LHCN-M2 (cell line): ENCODE data around the gene FANK1. TPM values are rescaled to one million over a fixed set of nuclear protein-coding genes. Genes with fewer than 3 reads are reported as not detected.
"Not testable (repeated sequence)": the region's sequence is repeated elsewhere in the genome, so short reads cannot be mapped to it uniquely, and the experiment has no call there.

Experiments used
- DNase-seq: peaks from one replicate; pipeline ENCODE4 v3.0.0-alpha.2; 2012; ENCODE audit warnings: low read depth
- total RNA-seq: library from RNA; depleted of rRNA; stranded (reverse); fragments of >200 nt; gene quantifications from 2 replicates; pipeline ENCODE4 v1.2.3, GENCODE V29; 2014

The FANK1 gene
- total RNA-seq, 1 experiment from 2014 or later: 2.3 TPM

- not testable (repeated sequence) for DNase-seq
Measured at GRCh38 chr10:125927265-125927664, 30.9 kb downstream of the FANK1 start.

GRCh38 chr10:125928928-125929585 lies 32.7 kb downstream of the FANK1 start:
- no peak for DNase-seq

GRCh38 chr10:125929618-125930017 lies 33.3 kb downstream of the FANK1 start:
- DNase-seq: no peak

- no peak for DNase-seq
Measured at GRCh38 chr10:125933693-125934092, 37.3 kb downstream of the FANK1 start.

- DNase-seq: no peak
Measured at GRCh38 chr10:125936331-125936730, 40.0 kb downstream of the FANK1 start.

GRCh38 chr10:125940515-125940914 lies 44.2 kb downstream of the FANK1 start:
- DNase-seq: no peak

GRCh38 chr10:125951290-125951689 lies 54.9 kb downstream of the FANK1 start:
- DNase-seq: no peak

GRCh38 chr10:125953778-125954385 lies 57.5 kb downstream of the FANK1 start:
- DNase-seq: no peak

- no peak for DNase-seq
Measured at GRCh38 chr10:125955766-125956165, 59.4 kb downstream of the FANK1 start.

- no peak for DNase-seq
Measured at GRCh38 chr10:125961743-125962142, 65.4 kb downstream of the FANK1 start.

GRCh38 chr10:125962200-125962599 lies 65.8 kb downstream of the FANK1 start:
- no peak for DNase-seq

- no peak for DNase-seq
Measured at GRCh38 chr10:125964558-125964957, 68.2 kb downstream of the FANK1 start.

GRCh38 chr10:125967533-125967932 lies 71.2 kb downstream of the FANK1 start:
- DNase-seq: no peak

- not testable (repeated sequence) for DNase-seq
Measured at GRCh38 chr10:125970077-125970630, 73.8 kb downstream of the FANK1 start.

- no peak for DNase-seq
Measured at GRCh38 chr10:125976960-125977605, 80.7 kb downstream of the FANK1 start.

GRCh38 chr10:125979976-125980375 lies 83.6 kb downstream of the FANK1 start:
- DNase-seq: peak; percentile 66

GRCh38 chr10:125980521-125981035 lies 84.2 kb downstream of the FANK1 start:
- DNase-seq: no peak

GRCh38 chr10:125982260-125982948 lies 86.0 kb downstream of the FANK1 start:
- peak; percentile 68 for DNase-seq

GRCh38 chr10:125983161-125983560 lies 86.8 kb downstream of the FANK1 start:
- no peak for DNase-seq

GRCh38 chr10:125983656-125984055 lies 87.3 kb downstream of the FANK1 start:
- DNase-seq: no peak

- DNase-seq: peak; percentile 43
Measured at GRCh38 chr10:125984346-125984745, 88.0 kb downstream of the FANK1 start.
